Suprapubic skin (tissue), 4 donors: ENCODE data around the gene LRRC9.

ENCODE experiments used
- CTCF ChIP-seq, 2 donors: fragments of 200-600 bp in 1 of 2; fragments of 450-650 bp in 1 of 2; sonication (generic) in 1 of 2; IDR thresholded peaks; one replicate each; pipeline ENCODE4 v1.5.1; 2016 to 2019; ENCODE audit warnings: antibody characterized with exemption in 2 of 2, mild to moderate bottlenecking in 1 of 2, moderate library complexity in 1 of 2
- EP300 ChIP-seq: sonication (generic); formaldehyde crosslinking; IDR thresholded peaks from one replicate; pipeline ENCODE4 v1.6.1; 2017; ENCODE audit warnings: antibody characterized with exemption
- POLR2A ChIP-seq, 2 donors: fragments of 450-650 bp; IDR thresholded peaks; one replicate each; pipeline ENCODE4 v1.6.1; 2017; ENCODE audit warnings: antibody characterized with exemption in 2 of 2, mild to moderate bottlenecking in 2 of 2, moderate library complexity in 2 of 2
- POLR2AphosphoS5 ChIP-seq, 3 donors: sonication (generic); formaldehyde crosslinking; IDR thresholded peaks; one replicate each; pipeline ENCODE4 v1.6.1; 2017; ENCODE audit warnings: antibody characterized with exemption in 3 of 3

GRCh38 chr14:59919570-59920377 lies at the start of gene LRRC9:
- TF ChIP-seq CTCF (IDR thresholded peaks at IDR 0.05) (no peak), EP300 (no peak), POLR2AphosphoS5 (IDR thresholded peaks at IDR 0.05) (no peak), POLR2A (IDR thresholded peaks at IDR 0.05) (no peak)
